Measurements from ENCODE around the gene PTGIS.

The PTGIS gene

DNA sequence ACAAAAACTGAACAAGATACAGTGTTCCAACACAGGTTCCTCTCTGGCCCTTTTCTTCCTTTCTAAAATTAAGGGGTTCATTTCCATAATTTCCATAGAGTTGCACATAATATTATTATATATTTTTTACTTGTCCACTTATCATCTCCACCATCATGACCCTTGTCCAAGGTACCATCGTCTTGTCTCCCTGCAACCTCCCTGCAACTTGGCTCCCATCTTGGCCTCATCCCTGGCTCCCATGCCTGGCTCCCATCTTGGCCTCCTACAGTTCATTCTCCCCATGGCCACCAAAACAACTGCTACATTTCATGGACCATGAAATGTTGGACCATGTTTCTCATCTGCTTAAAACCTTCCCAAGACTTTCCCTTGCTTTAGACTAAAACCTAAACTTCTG lies 82.4 kb downstream of the PTGIS start:
- DNase-seq: no peak

- peak; percentile 47 for DNase-seq
Measured at GRCh38 chr20:49484180-49485140, 83.5 kb downstream of the PTGIS start.

DNA sequence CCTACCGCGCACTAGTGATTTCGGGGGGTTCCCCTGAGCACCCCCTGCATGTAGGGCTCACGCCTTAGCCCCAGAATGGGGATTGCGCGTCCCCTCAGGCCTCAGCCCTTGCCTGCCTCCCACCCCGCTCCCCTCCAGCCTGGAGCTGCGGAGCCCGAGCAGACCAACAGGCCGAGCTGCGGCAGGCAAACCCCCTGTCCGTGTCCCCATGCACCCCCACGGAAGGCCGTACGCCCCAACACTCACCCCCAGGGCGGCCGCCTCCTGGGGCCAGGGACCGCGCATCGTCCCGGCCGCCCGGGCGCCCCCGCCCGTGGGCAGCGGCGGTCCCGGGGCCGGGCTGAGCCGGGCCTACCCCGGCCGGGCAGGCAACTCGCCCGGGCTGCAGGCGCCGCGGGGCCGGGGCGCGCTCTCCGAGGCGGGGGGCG lies 84.2 kb downstream of the PTGIS start:
- no peak for DNase-seq

GRCh38 chr20:49483018-49483695 lies 84.8 kb downstream of the PTGIS start:
- DNase-seq: no peak

DNA sequence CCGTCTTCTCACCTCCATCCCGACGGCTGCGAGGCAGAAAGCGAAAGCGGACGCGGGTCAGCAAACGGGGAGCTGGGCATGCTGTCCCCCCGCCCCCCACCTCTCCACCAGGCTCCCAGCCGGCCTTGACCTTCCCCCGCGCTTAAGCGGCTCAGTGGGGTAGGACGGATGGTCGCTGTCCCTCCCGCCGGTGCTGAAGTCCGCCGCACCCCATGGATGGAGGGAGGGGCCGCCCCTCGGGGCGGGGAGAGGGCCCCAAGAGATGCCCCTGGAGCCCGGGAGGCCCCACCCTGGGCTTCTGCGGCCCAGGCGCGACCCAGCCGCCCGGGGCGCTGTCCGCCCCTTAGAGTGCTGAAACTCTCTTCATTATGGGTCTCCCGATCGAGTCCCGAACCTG lies 85.3 kb downstream of the PTGIS start, which contains the start of gene KCNB1:
Gene KCNB1 (minus strand): TSS at position 48 of the 397 bp plus-strand sequence. CDS start 188 bp downstream, outside the sequence.
- peak; percentile 28 for DNase-seq

- DNase-seq: no peak
Measured at GRCh38 chr20:49482173-49482572, 85.8 kb downstream of the PTGIS start.

DNA sequence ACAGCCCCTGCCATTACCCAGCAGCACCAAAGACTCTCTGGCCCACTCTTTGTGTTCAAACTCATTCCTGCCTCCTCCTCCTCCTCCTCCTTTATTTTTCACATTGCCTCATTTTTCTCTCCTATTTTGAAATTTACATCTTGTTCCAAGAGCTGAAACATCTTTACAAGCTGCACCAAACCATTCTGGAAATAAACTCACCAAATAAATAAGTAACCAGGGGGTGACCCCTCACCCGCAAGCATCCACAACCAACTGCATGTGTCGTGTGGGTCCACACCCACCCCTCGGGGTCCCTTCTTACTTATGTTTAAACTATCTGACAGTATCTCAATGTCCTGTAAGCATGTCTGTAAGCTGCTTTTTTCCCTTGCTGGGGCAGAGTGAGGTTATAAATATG lies 86.8 kb downstream of the PTGIS start:
- DNase-seq: no peak

GRCh38 chr20:49480236-49480635 lies 87.7 kb downstream of the PTGIS start:
- DNase-seq: no peak

DNA sequence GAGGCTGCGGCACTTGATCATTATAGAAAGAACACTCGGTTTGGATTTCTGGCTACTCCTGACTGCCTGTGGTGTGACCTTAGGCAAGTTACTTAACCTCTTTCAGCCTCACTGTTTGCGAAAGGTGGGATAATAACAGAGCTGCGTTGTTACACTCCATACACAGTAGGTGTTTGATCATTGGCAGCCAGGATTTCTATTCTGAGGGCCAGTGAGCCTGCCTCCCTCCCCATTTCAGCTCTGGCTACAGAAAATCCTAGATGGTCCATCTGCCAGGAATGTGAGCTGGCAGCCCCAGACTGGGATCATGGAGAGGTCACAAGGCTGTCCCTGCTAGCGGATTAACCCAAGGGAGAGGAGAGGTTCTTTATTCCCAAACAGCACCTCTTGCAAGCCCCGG lies 88.2 kb downstream of the PTGIS start:
- no peak for DNase-seq

DNA sequence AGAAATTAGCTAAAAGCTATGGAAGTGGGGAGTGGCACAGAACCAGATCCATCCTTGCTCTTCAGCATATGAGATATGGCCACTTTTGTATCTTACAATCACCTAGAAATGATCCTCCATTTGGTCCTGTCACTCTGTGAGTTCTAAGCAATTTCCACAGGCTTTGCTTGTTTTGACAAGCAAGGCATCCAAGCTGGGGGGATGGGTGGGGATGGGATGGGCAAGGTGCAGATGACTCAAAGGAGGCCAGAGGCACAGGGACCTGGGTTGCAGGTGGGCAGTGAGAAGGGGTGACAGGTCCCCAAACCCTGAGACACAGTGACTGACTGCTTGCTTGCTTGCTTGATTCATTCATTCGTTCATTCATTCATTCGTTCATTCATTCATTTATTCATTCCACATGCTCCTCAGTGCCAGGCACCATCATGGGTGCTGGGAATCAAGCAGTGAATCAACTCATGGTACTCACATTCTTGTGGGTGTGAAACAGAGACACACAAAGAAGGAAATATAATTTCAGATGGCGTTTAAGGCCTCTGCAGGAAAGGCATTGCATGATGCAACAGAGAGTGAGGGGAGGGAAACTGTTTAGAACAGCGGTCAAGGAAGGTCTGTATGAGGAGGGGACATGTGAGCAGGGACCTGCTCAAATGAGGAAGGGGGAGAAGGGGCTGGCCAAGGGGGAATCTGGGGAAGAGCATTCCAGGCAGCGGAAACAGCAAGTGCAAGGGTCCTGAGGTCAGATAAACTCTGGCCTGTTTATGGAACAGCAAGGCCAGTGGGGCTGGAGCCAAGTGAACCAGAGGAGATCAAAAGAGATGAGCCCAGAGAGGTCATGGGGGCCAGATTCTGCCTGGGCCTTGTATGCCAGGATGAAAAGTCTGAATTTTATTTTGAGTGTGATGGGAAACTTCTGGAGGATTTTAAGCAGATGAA lies 88.9 kb downstream of the PTGIS start:
- no peak for DNase-seq

DNA sequence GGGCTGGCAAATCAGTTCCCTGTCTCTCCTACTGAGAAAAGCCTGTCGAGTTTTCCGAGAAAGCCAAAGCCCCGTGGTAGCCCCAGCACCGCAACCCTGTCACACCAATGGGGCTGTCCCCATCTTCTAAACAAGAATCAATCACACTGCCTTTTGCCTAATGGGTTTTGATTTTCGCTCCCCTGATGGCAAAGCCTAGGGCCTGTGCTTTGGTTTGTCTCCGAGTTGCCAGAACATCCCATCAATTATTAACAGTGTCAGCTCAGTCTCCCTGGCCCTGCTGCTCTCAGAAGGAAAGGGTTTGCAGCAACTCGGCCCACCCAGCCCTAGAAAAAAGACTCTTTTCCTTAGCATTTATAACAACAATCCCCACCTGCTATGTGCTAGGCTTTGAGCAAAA lies 89.7 kb downstream of the PTGIS start:
- no peak for DNase-seq

DNA sequence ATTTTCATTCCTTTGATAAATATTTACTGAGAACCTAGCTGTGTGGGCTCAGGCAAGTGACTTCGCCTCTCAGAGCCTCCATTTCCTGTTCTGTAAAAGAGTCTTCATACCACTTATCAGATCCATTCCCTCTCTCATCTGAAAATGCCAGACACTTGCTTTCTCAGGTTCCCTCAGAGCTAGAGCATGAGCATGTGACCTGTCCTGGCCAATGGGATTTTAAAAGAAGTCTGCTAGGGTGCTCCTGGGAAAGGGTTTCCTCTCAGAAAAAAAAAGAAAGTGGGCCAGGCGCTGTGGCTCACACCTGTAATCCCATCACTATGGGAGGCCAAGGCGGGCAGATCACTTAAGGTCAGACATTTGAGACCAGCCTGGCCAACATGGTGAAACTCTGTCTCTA lies 90.7 kb downstream of the PTGIS start:
- no peak for DNase-seq

DNA sequence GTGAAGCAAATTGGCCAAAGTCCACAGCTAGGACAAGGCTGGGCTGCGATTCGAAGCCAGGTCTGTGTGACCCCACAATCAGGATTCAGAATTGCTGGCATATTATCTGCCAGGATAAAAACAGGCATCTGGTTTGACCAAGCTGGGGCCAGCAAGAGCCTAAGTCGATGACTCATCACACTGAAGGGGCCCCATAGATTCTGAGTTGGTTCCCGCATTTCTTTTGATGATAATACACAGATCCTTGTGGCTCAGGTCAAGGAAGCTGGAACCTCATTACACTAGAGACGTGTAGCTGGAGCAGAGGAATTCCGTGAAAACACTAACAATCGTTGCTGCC lies 92.0 kb downstream of the PTGIS start:
- DNase-seq: no peak

GRCh38 chr20:49475292-49476015 lies 92.5 kb downstream of the PTGIS start:
- no peak for DNase-seq

GRCh38 chr20:49471397-49471796 lies 96.5 kb downstream of the PTGIS start:
- no peak for DNase-seq

DNA sequence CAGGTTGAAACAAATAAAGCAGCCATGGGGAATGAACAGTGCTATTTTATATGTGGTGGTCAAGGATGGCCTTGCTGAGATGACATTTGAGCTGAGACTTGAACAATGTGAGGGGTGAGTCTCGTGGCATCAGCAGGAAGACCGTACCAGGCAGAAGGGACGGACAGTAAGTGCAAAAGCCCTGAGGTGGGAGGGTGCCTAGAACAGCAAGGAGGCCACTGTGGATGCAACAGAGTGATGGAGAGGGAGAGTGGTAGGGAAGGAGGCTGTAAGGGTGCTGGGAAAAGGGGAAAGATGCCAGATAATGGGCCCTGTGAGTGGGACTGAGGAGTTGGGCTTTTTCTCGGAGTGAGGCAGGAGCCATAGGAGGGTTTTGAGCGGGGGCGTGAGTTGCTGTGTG lies 97.0 kb downstream of the PTGIS start:
- no peak for DNase-seq

GRCh38 chr20:49469060-49469459 lies 98.9 kb downstream of the PTGIS start:
- no peak for DNase-seq

DNA sequence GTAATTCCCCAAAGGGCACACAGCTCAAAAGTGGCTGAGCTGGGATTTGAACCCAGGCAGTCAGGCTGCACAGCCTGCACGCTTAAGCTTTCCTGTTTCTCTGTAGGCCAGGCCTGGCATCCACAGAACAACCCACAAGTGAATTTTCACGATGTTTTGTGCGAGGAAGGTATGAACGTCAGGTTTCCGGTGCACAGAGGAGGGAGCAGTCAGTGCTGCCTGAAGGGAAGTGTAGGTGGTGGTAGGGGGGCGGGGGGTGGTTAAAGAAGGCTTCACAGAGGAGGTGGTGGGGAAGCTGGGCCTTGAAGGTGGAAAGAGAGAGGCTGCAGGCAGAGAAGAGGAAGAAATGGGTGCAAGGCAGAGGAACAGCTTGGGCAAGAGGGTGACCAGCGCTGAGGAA lies 99.5 kb downstream of the PTGIS start:
- no peak for DNase-seq

DNA sequence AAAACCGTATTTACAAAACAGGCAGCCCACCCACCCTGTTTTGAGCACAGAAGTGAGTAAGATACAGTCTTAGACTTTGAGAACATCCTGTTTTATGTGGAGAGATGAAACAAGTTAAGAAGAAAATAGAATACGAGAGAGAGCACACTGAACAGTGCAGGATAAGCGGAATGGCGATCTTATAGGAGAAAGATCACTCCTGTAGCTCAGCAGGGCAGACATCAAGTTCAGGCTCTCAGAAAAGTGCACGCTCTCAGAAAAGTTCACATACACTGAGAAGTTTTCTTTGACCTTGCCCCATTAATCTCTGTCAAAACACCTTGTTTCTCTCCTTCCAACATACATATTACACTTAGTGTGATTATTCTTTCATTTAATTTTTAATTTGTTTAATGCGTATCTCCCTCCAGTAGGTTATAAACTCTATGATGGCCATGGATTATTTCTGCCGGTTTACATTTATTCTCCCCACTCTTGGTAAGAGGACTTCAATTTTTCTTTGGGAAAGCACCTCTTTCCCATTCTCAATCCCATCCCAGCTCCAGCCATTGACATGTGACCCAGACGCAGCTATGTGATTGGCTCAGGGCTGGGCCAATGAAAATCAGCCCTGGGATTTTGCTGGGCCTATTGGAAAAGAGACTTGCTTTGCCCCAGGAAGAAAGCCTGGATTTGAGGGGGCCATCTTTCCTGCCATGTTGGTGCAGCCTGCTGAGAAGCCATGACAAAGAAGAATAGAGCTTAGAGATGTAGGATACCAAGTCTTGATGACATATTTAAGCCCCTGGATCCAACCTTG lies 101.6 kb downstream of the PTGIS start:
- DNase-seq: no peak

DNA sequence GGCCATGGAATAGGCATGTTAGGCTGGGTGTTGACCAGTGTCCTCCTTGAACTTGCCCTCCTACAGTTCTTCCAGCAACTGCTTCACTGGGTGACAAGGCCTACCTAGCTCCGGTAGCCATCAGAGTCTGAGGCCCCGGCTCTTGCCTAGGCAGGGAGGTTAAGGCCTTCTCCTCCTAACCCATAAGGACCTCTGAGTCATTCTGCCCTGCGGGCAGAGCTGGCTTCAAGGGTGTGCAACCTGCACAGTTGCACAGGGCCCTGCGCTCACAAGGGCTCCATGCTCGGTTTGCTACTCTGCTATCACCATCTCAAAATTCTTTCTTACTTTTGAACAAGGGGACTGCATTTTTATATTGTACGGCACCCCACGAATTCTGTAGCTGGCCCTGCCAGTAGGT lies 103.4 kb downstream of the PTGIS start:
- DNase-seq: no peak

GRCh38 chr20:49462626-49463025 lies 105.3 kb downstream of the PTGIS start:
- DNase-seq: no peak

All from CD4-positive, alpha-beta T cell treated with Interleukin-21 for 1 hour (primary cell).